Vagina (tissue), 2 donors: ENCODE measurements around the gene ATG2B.

ENCODE experiments used
- CTCF ChIP-seq, 3 experiments: fragments of 450-650 bp in 2 of 3; fragments of 200-600 bp in 1 of 3; sonication (generic) in 1 of 3; IDR thresholded peaks; one replicate each; pipeline ENCODE4 v1.5.1; 2017 to 2019; ENCODE audit warnings: antibody characterized with exemption in 3 of 3, mild to moderate bottlenecking in 2 of 3, moderate library complexity in 2 of 3
- POLR2A ChIP-seq, 2 donors: fragments of 450-650 bp; IDR thresholded peaks; one replicate each; pipeline ENCODE4 v1.6.1; 2017; ENCODE audit warnings: antibody characterized with exemption in 2 of 2, mild to moderate bottlenecking in 2 of 2, moderate library complexity in 2 of 2
- POLR2AphosphoS5 ChIP-seq, 2 donors: sonication (generic); formaldehyde crosslinking; IDR thresholded peaks; one replicate each; pipeline ENCODE4 v1.9.0; 2017; ENCODE audit warnings: antibody characterized with exemption in 2 of 2, mild to moderate bottlenecking in 2 of 2, low read depth in 1 of 2; ENCODE audit not compliant: insufficient read depth in 1 of 2

- TF ChIP-seq CTCF (IDR thresholded peaks at IDR 0.05) (no peak), POLR2AphosphoS5 (IDR thresholded peaks at IDR 0.05; ENCODE audit: insufficient read depth in 1 of 2, low read depth in 1 of 2) (no peak), POLR2A (IDR thresholded peaks at IDR 0.05) (no peak)
Observed at GRCh38 chr14:96400495-96400894, 37.4 kb upstream of the ATG2B start.
